Measurements from ENCODE around the gene KRT73. TPM values are rescaled to one million over a fixed set of nuclear protein-coding genes. Genes with fewer than 3 reads are reported as not detected.

Gene KRT73
- total and polyA plus RNA-seq, 2 experiments from 2014 or later, result not detected

GRCh38 chr12:52606096-52606495 lies 12.3 kb downstream of the KRT73 start:
- Histone ChIP-seq H2AFZ (no peak overlapping the region), H3K36me3 (ENCODE audit: insufficient read depth) (no peaks in the 10 kb centered on the region), H3K27ac (ENCODE audit: low read depth) (no peak overlapping the region), H4K20me1 (replicated peaks; ENCODE audit: insufficient read depth) (no peaks in the 10 kb centered on the region), H3K4me3 (no peak overlapping the region), H3K9me2 (ENCODE audit: insufficient read depth) (0 out of 2 replicates have a peak, but pooled peaks cover 5% of the 10 kb centered on the region), H3K4me1 (ENCODE audit: insufficient read depth) (no peaks in the 10 kb centered on the region), H3K4me2 (no peak overlapping the region), H3K27me3 (ENCODE audit: insufficient read depth) (peaks cover 13% of the 10 kb centered on the region), H3F3A (replicated peaks; ENCODE audit: low read depth) (no peaks in the 10 kb centered on the region), H3K79me2 (replicated peaks; ENCODE audit: insufficient read depth) (no peaks in the 10 kb centered on the region)
- Mint-ChIP-seq H3K4me1 (no peaks in the 10 kb centered on the region), H3K27me3 (ENCODE audit: insufficient read depth, low read depth, poor library complexity) (peaks cover 4% of the 10 kb centered on the region), H3K36me3 (ENCODE audit: low read depth) (no peaks in the 10 kb centered on the region), H3K27ac (no peak overlapping the region), H3K9me3 (no peaks in the 10 kb centered on the region), H3K4me3 (no peak overlapping the region)
- ATAC-seq, result no peak
- TF ChIP-seq POLR2AphosphoS5 (IDR thresholded peaks at IDR 0.05; ENCODE audit: low read depth), result no peak
- TF ChIP-seq ZNF331 (CRISPR knock-in tag; IDR thresholded peaks at IDR 0.05; ENCODE audit: low read depth), result no peak
- no peak for TF ChIP-seq ETS1 (IDR thresholded peaks at IDR 0.05)
- no peak for TF ChIP-seq CREB1 (CRISPR knock-in tag; IDR thresholded peaks at IDR 0.05; ENCODE audit: low read depth)
- TF ChIP-seq ZNF462 (CRISPR knock-in tag; IDR thresholded peaks at IDR 0.05), result no peak
- no peak for DNase-seq (ENCODE audit: low spot score)

- Histone ChIP-seq H3K4me1 (ENCODE audit: insufficient read depth) (no peaks in the 10 kb centered on the region), H3K4me2 (no peak overlapping the region), H3K27ac (ENCODE audit: low read depth) (no peak overlapping the region), H3K36me3 (ENCODE audit: insufficient read depth) (no peaks in the 10 kb centered on the region), H3K79me2 (replicated peaks; ENCODE audit: insufficient read depth) (no peaks in the 10 kb centered on the region), H3F3A (replicated peaks; ENCODE audit: low read depth) (no peaks in the 10 kb centered on the region), H2AFZ (no peak overlapping the region), H4K20me1 (replicated peaks; ENCODE audit: insufficient read depth) (no peaks in the 10 kb centered on the region), H3K27me3 (ENCODE audit: insufficient read depth) (peaks cover 19% of the 10 kb centered on the region), H3K9me2 (ENCODE audit: insufficient read depth) (0 out of 2 replicates have a peak, but pooled peaks cover 5% of the 10 kb centered on the region), H3K4me3 (no peak overlapping the region)
- no peak for ATAC-seq
- no peak overlapping the region for H3K4me3 Mint-ChIP-seq
- no peak for DNase-seq (ENCODE audit: low spot score)
- TF ChIP-seq ZNF462 (CRISPR knock-in tag; IDR thresholded peaks at IDR 0.05) (no peak), STAT1 (IDR thresholded peaks at IDR 0.05; ENCODE audit: unreplicated experiment) (no peak)
- H3K4me1 Mint-ChIP-seq, result no peaks in the 10 kb centered on the region
- peaks cover 6% of the 10 kb centered on the region for H3K27me3 Mint-ChIP-seq (ENCODE audit: insufficient read depth, low read depth, poor library complexity)
- H3K27ac Mint-ChIP-seq, result no peak overlapping the region
- no peaks in the 10 kb centered on the region; the same call in 2 of the 3 replicates for H3K9me3 Mint-ChIP-seq
- H3K36me3 Mint-ChIP-seq (ENCODE audit: low read depth), result no peaks in the 10 kb centered on the region
Observed at GRCh38 chr12:52605542-52605941, 12.8 kb downstream of the KRT73 start.

Data from GM23338 (cell line).